ENCODE measurements around the gene CTDSPL2. TPM values are rescaled to one million over a fixed set of nuclear protein-coding genes. Genes with fewer than 3 reads are reported as not detected.
"Not testable (repeated sequence)": the region's sequence is repeated elsewhere in the genome, so short reads cannot be mapped to it uniquely, and the experiment has no call there.

CTDSPL2 gene
- total RNA-seq, 1 experiment from 2014 or later: 98.0 TPM

DNA sequence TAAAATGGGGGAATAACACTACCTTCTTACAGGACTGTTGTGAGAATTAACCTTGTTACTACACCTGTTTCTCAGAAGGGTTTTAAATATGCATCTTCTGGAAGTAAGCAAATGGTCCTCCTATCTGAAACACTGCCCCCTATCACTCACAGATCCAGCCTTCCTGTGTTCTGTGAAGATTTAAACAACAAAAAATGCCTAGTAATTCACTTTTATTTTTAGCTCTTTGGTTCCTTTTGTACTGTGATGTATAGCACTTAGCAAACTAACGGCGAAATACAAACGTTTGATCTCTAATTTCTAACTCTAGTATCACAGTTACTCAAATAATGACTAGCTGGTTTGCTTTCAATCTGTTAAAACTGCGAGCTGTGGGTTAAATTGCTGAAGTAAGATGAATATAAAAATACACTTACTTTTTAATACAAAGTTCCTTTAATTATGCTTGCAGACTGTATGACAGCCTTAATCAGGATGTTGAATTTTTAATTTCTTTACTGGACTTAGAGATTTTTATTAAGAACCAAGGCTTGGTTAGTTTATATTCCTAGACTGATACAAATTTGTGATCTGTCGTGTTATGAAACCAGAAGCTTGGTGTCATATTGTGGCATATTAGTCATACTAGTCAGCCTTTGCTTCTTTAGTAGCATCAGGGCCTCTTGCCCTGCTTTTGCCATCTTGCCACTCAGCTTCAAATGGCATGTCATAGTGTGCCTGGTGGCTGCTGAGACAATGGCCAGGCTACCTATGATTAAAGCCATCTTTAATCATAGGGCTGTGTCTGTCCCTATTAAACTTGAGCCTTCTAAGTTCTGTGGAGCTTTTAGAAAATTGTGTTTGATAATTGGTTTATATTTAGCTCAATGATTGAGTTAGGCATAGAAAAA is 118.7 kb downstream of the CTDSPL2 start:
- Histone ChIP-seq H4K20me1 (ENCODE audit: low read length) (peaks cover 59% of the 10 kb centered on the region), H3K36me3 (ENCODE audit: low read depth, low read length) (peaks cover 39% of the 10 kb centered on the region), H3K27me3 (ENCODE audit: low read length) (no peaks in the 10 kb centered on the region), H2AFZ (ENCODE audit: low read length) (no peak overlapping the region), H3K4me2 (ENCODE audit: low read length) (peak overlapping the region; percentile 5; the same call in 1 of the 2 replicates), H3K9me3 (ENCODE audit: low read length) (no peaks in the 10 kb centered on the region), H3K9ac (ENCODE audit: low read length) (no peak overlapping the region), H3F3A (ENCODE audit: low read length, unreplicated experiment) (no peaks in the 10 kb centered on the region), H3K27ac (ENCODE audit: low read length) (no peak overlapping the region), H3K79me2 (ENCODE audit: low read length) (peaks cover 96% of the 10 kb centered on the region), H3K4me1 (ENCODE audit: insufficient read depth, low read length) (peaks cover 22% of the 10 kb centered on the region), H3K4me3 (ENCODE audit: low read length) (no peak overlapping the region), H3K9me2 (replicated peaks; ENCODE audit: low read length) (no peaks in the 10 kb centered on the region)
- intact Hi-C loops (cut with micrococcal nuclease): no loop called here
- TF ChIP-seq EZH2phosphoT487 (IDR thresholded peaks at IDR 0.05; ENCODE audit: borderline replicate concordance, low read length) (no peak), EZH2 (IDR thresholded peaks at IDR 0.05; ENCODE audit: low read length, unreplicated experiment) (no peak)
- TF ChIP-seq, protein P1, sequence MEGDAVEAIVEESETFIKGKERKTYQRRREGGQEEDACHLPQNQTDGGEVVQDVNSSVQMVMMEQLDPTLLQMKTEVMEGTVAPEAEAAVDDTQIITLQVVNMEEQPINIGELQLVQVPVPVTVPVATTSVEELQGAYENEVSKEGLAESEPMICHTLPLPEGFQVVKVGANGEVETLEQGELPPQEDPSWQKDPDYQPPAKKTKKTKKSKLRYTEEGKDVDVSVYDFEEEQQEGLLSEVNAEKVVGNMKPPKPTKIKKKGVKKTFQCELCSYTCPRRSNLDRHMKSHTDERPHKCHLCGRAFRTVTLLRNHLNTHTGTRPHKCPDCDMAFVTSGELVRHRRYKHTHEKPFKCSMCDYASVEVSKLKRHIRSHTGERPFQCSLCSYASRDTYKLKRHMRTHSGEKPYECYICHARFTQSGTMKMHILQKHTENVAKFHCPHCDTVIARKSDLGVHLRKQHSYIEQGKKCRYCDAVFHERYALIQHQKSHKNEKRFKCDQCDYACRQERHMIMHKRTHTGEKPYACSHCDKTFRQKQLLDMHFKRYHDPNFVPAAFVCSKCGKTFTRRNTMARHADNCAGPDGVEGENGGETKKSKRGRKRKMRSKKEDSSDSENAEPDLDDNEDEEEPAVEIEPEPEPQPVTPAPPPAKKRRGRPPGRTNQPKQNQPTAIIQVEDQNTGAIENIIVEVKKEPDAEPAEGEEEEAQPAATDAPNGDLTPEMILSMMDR (conservative IDR thresholded peaks at IDR 0.05; ENCODE audit: low read depth, low read length): peak; percentile 69
- peak; percentile 43 for DNase-seq
- BruUV-seq (replicated peaks): no TSS peak
- ATAC-seq: peak; percentile 44
- POLR2A ChIA-PET (ENCODE audit: unreplicated experiment): interaction anchor here (0.6 kb wide), 1 partner anchor 9 kb away, joined by 9 read pairs; the partner anchor contains the start of gene EIF3J
- CTCF ChIA-PET: interaction anchor here (0.6 to 0.9 kb wide), 5 partner anchors 9 to 1840 kb away, joined by 3 to 7 read pairs (median 3); partner anchors contain the start of gene EIF3J

DNA sequence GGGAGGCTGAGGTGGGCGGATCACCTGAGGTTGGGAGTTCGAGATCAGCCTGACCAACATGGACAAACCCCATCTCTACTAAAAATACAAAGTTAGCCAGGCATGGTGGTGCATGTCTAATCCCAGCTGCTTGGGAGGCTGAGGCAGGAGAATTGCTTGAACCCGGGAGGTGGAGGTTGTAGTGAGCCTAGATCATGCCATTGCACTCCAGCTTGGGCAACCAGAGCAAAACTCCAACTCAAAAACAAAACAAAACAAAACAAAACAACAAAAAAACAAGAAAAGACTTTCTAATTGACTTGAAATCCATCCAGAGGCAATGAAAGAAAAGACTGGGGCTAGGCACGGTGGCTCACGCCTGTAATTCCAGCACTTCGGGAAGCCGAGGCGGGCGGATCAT is 121.7 kb downstream of the CTDSPL2 start:
- POLR2A ChIA-PET (ENCODE audit: unreplicated experiment); H3K9ac ChIP-seq (ENCODE audit: low read length): not testable (repeated sequence)

DNA sequence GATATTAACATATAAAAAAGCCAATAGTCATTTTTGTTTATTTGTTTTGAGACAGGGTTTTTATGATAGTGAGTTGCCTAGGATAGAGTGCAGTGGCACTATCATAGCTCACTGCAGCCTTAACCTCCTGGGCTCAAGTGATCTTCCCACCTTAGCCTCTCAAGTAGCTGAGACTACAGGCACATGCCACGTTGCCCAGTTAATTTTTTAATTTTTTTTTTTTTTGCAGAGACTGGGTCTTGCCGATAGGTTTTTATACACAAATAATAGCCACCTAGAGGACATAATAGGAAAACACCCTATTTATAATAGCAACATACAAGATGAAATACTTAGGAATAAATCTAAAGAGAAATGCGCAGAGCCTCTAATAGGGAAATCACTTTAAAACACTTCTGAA is 122.8 kb downstream of the CTDSPL2 start:
- Histone ChIP-seq H3K4me1 (ENCODE audit: insufficient read depth, low read length) (peaks cover 13% of the 10 kb centered on the region), H2AFZ (ENCODE audit: low read length) (no peak overlapping the region), H3K27ac (ENCODE audit: low read length) (no peak overlapping the region), H3K36me3 (ENCODE audit: low read depth, low read length) (peaks cover 55% of the 10 kb centered on the region), H3K27me3 (ENCODE audit: low read length) (no peaks in the 10 kb centered on the region), H3K9me3 (ENCODE audit: low read length) (no peaks in the 10 kb centered on the region), H3K79me2 (ENCODE audit: low read length) (peaks cover 73% of the 10 kb centered on the region), H3K9ac (ENCODE audit: low read length) (no peak overlapping the region), H3K9me2 (replicated peaks; ENCODE audit: low read length) (no peaks in the 10 kb centered on the region), H4K20me1 (ENCODE audit: low read length) (peaks cover 45% of the 10 kb centered on the region), H3K4me3 (ENCODE audit: low read length) (no peak overlapping the region), H3K4me2 (ENCODE audit: low read length) (no peak overlapping the region), H3F3A (ENCODE audit: low read length, unreplicated experiment) (no peaks in the 10 kb centered on the region)
- no TSS peak for BruUV-seq (replicated peaks)
- intact Hi-C loops (cut with micrococcal nuclease): no loop called here
- DNase-seq (peak; percentile 62), ATAC-seq (peak; percentile 64)
- CTCF ChIA-PET: interaction anchor here (0.6 to 1.0 kb wide), 4 partner anchors 11 to 1376 kb away, joined by 3 to 5 read pairs (median 4); no protein-coding TSS in a partner anchor
- POLR2A ChIA-PET (ENCODE audit: unreplicated experiment): interaction anchor here (0.6 to 0.7 kb wide), 4 partner anchors 58 to 610 kb away, joined by 3 to 7 read pairs (median 6); no protein-coding TSS in a partner anchor
- TF ChIP-seq, protein P1 (conservative IDR thresholded peaks at IDR 0.05; ENCODE audit: low read depth, low read length): peak; percentile 65
- no peak for TF ChIP-seq EZH2 (IDR thresholded peaks at IDR 0.05; ENCODE audit: low read length, unreplicated experiment)
- TF ChIP-seq EZH2phosphoT487 (IDR thresholded peaks at IDR 0.05; ENCODE audit: borderline replicate concordance, low read length): no peak

More for the DNA sequence above, 121.7 kb downstream of the CTDSPL2 start:
- peaks cover 77% of the 10 kb centered on the region for H3K79me2 ChIP-seq (ENCODE audit: low read length)
- H3K27ac ChIP-seq (ENCODE audit: low read length); H3K27me3 ChIP-seq (ENCODE audit: low read length); BruUV-seq (replicated peaks); CTCF ChIA-PET; H2AFZ ChIP-seq (ENCODE audit: low read length); H3F3A ChIP-seq (ENCODE audit: low read length, unreplicated experiment); H3K9me3 ChIP-seq (ENCODE audit: low read length); intact Hi-C loops (cut with micrococcal nuclease); H3K9me2 ChIP-seq (replicated peaks; ENCODE audit: low read length); H3K4me2 ChIP-seq (ENCODE audit: low read length); ATAC-seq; H3K4me3 ChIP-seq (ENCODE audit: low read length); DNase-seq: not testable (repeated sequence)
- peaks cover 44% of the 10 kb centered on the region for H3K36me3 ChIP-seq (ENCODE audit: low read depth, low read length)
- peaks cover 40% of the 10 kb centered on the region for H4K20me1 ChIP-seq (ENCODE audit: low read length)
- peaks cover 15% of the 10 kb centered on the region for H3K4me1 ChIP-seq (ENCODE audit: insufficient read depth, low read length)
